CD4-positive, alpha-beta T cell (primary cell): ENCODE measurements around the gene YIPF6. TPM values are rescaled to one million over a fixed set of nuclear protein-coding genes. Genes with fewer than 3 reads are reported as not detected.

ENCODE experiments used
- ATAC-seq: fragments of 200-7000 bp; cut with Tn5 transposase; one replicate; pipeline ENCODE4 v1.10.0; 2022; ENCODE audit warnings: mild to moderate bottlenecking; ENCODE audit not compliant: poor library complexity
- CTCF ChIA-PET: fragments of 350-600 bp; sonication (Branson Sonifier 250); formaldehyde crosslinking; loops from one replicate; lab custom pipeline; 2021; ENCODE audit warnings: antibody characterized with exemption, inconsistent platforms; lab: Charles Lee
- POLR2A ChIA-PET: fragments of 350-600 bp; sonication (Branson Sonifier 250); formaldehyde crosslinking; loops from one replicate; lab custom pipeline; 2021; ENCODE audit warnings: antibody characterized with exemption, inconsistent platforms; lab: Charles Lee
- DNase-seq, 14 experiments: peaks; one replicate each; pipeline ENCODE4 v3.0.0-alpha.2; 2013 to 2020; ENCODE audit warnings: mixed read lengths in 2 of 14
- H3K27ac ChIP-seq, 2 donors: one replicate each; pipeline versions ENCODE4 v1.5.1 to v1.7.0; 2013; ENCODE audit warnings: low read length in 2 of 2, low read depth in 1 of 2, mild to moderate bottlenecking in 1 of 2
- H3K27me3 ChIP-seq, 2 experiments: 1 replicate in 1 of 2; 2 replicates in 1 of 2; pipeline versions ENCODE4 v1.6.1 to v1.7.0; 2013; ENCODE audit warnings: low read length in 2 of 2, control low read depth in 1 of 2, mild to moderate bottlenecking in 1 of 2, moderate library complexity in 1 of 2; ENCODE audit not compliant: insufficient read depth in 2 of 2, control insufficient read depth in 1 of 2
- H3K36me3 ChIP-seq: one replicate; pipeline ENCODE4 v1.6.1; 2013; ENCODE audit warnings: low read length, control low read depth; ENCODE audit not compliant: insufficient read depth
- H3K4me1 ChIP-seq: one replicate; pipeline ENCODE4 v1.6.1; 2013; ENCODE audit warnings: low read length, control low read depth; ENCODE audit not compliant: insufficient read depth
- H3K4me3 ChIP-seq: one replicate; pipeline ENCODE4 v1.5.1; 2013; ENCODE audit warnings: mild to moderate bottlenecking, low read length, moderate library complexity
- H3K9me3 ChIP-seq, 2 experiments: 1 replicate in 1 of 2; 2 replicates in 1 of 2; pipeline versions ENCODE4 v1.6.1 to v1.7.0; 2013; ENCODE audit warnings: low read length in 2 of 2, mild to moderate bottlenecking in 2 of 2, control low read depth in 1 of 2, moderate library complexity in 1 of 2; ENCODE audit not compliant: control insufficient read depth in 1 of 2, insufficient read depth in 1 of 2
- H3K27ac Mint-ChIP-seq: one replicate; pipeline ENCODE4 v1.8.0; 2020; ENCODE audit warnings: mixed read lengths
- H3K27me3 Mint-ChIP-seq: one replicate; pipeline ENCODE4 v1.8.0; 2021; ENCODE audit warnings: mixed read lengths
- H3K36me3 Mint-ChIP-seq: one replicate; pipeline ENCODE4 v1.8.0; 2021; ENCODE audit warnings: low read depth, mixed read lengths
- H3K4me1 Mint-ChIP-seq: one replicate; pipeline ENCODE4 v1.8.0; 2021; ENCODE audit warnings: low read depth, mixed read lengths
- H3K4me3 Mint-ChIP-seq: one replicate; pipeline ENCODE4 v1.8.0; 2020; ENCODE audit warnings: mild to moderate bottlenecking, mixed read lengths
- H3K9me3 Mint-ChIP-seq: one replicate; pipeline ENCODE4 v1.8.0; 2020; ENCODE audit warnings: mixed read lengths
- intact Hi-C, 2 experiments: fragments of 100-400 bp; cut with DNase I in 1 of 2; cut with micrococcal nuclease in 1 of 2; formaldehyde crosslinking; loops; one replicate each; pipeline versions ENCODE4 v1.15.1 to v1.9.0; 2023 to 2025; cut with DNase I, micrococcal nuclease
- total RNA-seq, 174 experiments: library from RNA in 2 of 174; stranded (reverse) in 2 of 174; gene quantifications; one replicate each; pipeline ENCODE4 v1.2.3 and lab custom pipeline; 2021 to 2026
- TF ChIP-seq, protein P1 (sequence below): fragments of 200-600 bp; IDR thresholded peaks from one replicate; pipeline ENCODE4 v1.8.0; 2022; ENCODE audit warnings: antibody characterized with exemption, mild to moderate bottlenecking

Gene YIPF6
- total RNA-seq, 2 experiments from 2014 or later, result 7.0 to 7.4 TPM

DNA sequence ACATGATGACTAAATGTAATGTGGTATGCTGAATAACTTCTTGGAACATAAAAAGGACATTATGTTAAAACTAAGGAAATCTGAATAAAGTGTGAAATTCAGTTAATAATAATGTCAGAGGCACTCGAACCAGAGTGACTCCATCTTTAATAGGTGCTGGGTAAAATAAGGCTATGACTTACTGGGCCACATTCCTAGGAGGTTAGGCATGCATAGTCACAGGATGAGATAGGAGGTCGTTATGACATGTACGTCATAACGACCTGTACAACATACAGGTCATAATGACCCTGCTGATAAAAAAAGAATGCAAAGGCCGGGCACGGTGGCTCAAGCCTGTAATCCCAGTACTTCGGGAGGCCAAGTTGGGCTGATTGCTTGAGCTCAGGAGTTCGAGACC, 36.7 kb upstream of the YIPF6 start:
- Mint-ChIP-seq H3K27ac (no peak overlapping the region), H3K9me3 (no peaks in the 10 kb centered on the region), H3K4me1 (no peaks in the 10 kb centered on the region), H3K4me3 (no peak overlapping the region), H3K27me3 (no peaks in the 10 kb centered on the region), H3K36me3 (no peaks in the 10 kb centered on the region)
- Histone ChIP-seq H3K36me3 (no peaks in the 10 kb centered on the region), H3K4me3 (no peak overlapping the region), H3K27me3 (no peaks in the 10 kb centered on the region), H3K27ac (no peak overlapping the region), H3K9me3 (no peaks in the 10 kb centered on the region), H3K4me1 (no peaks in the 10 kb centered on the region)
- ATAC-seq (no peak), DNase-seq (no peak)
- POLR2A ChIA-PET, result no interaction called here
- CTCF ChIA-PET, result no interaction called here
- TF ChIP-seq, protein P1, sequence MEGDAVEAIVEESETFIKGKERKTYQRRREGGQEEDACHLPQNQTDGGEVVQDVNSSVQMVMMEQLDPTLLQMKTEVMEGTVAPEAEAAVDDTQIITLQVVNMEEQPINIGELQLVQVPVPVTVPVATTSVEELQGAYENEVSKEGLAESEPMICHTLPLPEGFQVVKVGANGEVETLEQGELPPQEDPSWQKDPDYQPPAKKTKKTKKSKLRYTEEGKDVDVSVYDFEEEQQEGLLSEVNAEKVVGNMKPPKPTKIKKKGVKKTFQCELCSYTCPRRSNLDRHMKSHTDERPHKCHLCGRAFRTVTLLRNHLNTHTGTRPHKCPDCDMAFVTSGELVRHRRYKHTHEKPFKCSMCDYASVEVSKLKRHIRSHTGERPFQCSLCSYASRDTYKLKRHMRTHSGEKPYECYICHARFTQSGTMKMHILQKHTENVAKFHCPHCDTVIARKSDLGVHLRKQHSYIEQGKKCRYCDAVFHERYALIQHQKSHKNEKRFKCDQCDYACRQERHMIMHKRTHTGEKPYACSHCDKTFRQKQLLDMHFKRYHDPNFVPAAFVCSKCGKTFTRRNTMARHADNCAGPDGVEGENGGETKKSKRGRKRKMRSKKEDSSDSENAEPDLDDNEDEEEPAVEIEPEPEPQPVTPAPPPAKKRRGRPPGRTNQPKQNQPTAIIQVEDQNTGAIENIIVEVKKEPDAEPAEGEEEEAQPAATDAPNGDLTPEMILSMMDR, result no peak
- intact Hi-C loops, result loop anchor here in 1 of 2 experiments (10.0 kb wide), 1 partner anchor 267 kb away; no protein-coding TSS in a partner anchor

DNA sequence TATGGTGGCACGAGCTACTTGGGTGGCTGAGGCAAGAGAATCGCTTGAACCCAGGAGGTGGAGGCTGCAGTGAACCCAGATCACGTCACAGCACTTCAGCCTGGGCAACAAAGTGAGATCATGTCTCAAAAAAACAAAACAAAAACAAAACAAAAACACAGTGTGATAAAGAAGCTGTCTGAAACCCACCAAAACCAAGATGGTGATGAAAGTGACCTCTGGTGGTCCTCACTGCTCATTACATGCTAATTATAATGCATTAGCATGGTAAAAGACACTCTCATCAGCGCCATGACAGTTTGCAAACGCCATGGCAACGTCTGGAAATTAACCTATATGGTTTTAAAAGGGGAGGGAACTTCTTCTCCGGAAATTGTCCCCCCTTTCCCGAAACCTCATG, 36.2 kb upstream of the YIPF6 start:
- CTCF ChIA-PET, result no interaction called here
- DNase-seq, result peak in 4 of 14 experiments; percentile 0 to 40 (median 34)
- Mint-ChIP-seq H3K36me3 (no peaks in the 10 kb centered on the region), H3K4me3 (no peak overlapping the region), H3K4me1 (no peaks in the 10 kb centered on the region), H3K27me3 (no peaks in the 10 kb centered on the region), H3K9me3 (no peaks in the 10 kb centered on the region), H3K27ac (no peak overlapping the region)
- no peaks in the 10 kb centered on the region for H3K27me3 ChIP-seq
- intact Hi-C loops, result loop anchor here in 1 of 2 experiments (10.0 kb wide), 1 partner anchor 268 kb away; no protein-coding TSS in a partner anchor
- H3K4me3 ChIP-seq, result no peak overlapping the region
- H3K27ac ChIP-seq, result no peak overlapping the region
- H3K36me3 ChIP-seq, result no peaks in the 10 kb centered on the region
- no peaks in the 10 kb centered on the region for H3K9me3 ChIP-seq
- ATAC-seq, result peak; percentile 32
- no peaks in the 10 kb centered on the region for H3K4me1 ChIP-seq
- TF ChIP-seq, protein P1, result no peak
- POLR2A ChIA-PET, result no interaction called here

DNA sequence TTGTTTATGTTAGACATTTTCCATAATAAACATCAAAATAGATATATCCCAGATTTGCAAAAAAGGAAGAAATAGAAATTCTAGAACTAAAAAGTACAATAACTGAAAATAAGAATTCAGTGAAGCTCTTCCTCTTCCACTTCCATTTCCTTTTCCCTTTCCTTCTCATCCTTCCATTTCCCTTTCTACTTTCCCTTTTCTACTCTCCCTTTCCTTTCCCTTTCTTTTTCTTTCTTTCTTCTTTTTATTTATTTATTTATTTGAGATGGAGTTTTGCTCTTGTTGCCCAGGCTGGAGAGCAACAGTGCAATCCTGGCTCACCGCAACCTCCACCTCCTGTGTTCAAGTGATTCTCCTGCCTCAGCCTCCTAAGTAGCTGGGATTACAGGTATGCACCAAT, 35.0 kb upstream of the YIPF6 start:
- Mint-ChIP-seq H3K27ac (no peak overlapping the region), H3K27me3 (no peaks in the 10 kb centered on the region), H3K4me3 (no peak overlapping the region), H3K4me1 (no peaks in the 10 kb centered on the region), H3K36me3 (no peaks in the 10 kb centered on the region), H3K9me3 (no peaks in the 10 kb centered on the region)
- Histone ChIP-seq H3K36me3 (no peaks in the 10 kb centered on the region), H3K4me3 (no peak overlapping the region), H3K9me3 (no peaks in the 10 kb centered on the region), H3K27me3 (no peaks in the 10 kb centered on the region), H3K4me1 (no peaks in the 10 kb centered on the region), H3K27ac (no peak overlapping the region)
- TF ChIP-seq, protein P1, result no peak
- intact Hi-C loops, result loop anchor here in 1 of 2 experiments (10.0 kb wide), 1 partner anchor 269 kb away; no protein-coding TSS in a partner anchor
- CTCF ChIA-PET, result no interaction called here
- POLR2A ChIA-PET, result no interaction called here
- DNase-seq, result no peak
- no peak for ATAC-seq
